ENCODE results near the gene ALPG. TPM values are rescaled to one million over a fixed set of nuclear protein-coding genes. Genes with fewer than 3 reads are reported as not detected.

The ALPG gene
- total RNA-seq, 4 donors from 2014 or later: not detected

GRCh38 chr2:232434563-232435374 is 28.1 kb downstream of the ALPG start:
- no peak for TF ChIP-seq CTCF (IDR thresholded peaks at IDR 0.05)
- DNase-seq (ENCODE audit: low spot score): no peak
- no peak for ATAC-seq (ENCODE audit: low FRiP score)

- no peak for TF ChIP-seq CTCF (IDR thresholded peaks at IDR 0.05)
- ATAC-seq (ENCODE audit: low FRiP score) (no peak), DNase-seq (ENCODE audit: low spot score) (no peak)
Observed at GRCh38 chr2:232435375-232435648, 28.7 kb downstream of the ALPG start.

GRCh38 chr2:232435805-232436204 is 29.2 kb downstream of the ALPG start:
- TF ChIP-seq CTCF (IDR thresholded peaks at IDR 0.05): no peak
- DNase-seq (ENCODE audit: low spot score): no peak
- no peak for ATAC-seq (ENCODE audit: low FRiP score)

GRCh38 chr2:232436381-232437194 is 29.9 kb downstream of the ALPG start:
- ATAC-seq (ENCODE audit: low FRiP score) (no peak), DNase-seq (ENCODE audit: low spot score) (no peak)
- TF ChIP-seq CTCF (IDR thresholded peaks at IDR 0.05): no peak

- TF ChIP-seq CTCF (IDR thresholded peaks at IDR 0.05): no peak
- ATAC-seq (ENCODE audit: low FRiP score): no peak
- no peak for DNase-seq (ENCODE audit: low spot score)
Observed at GRCh38 chr2:232437195-232437571, 30.5 kb downstream of the ALPG start.

- TF ChIP-seq CTCF (IDR thresholded peaks at IDR 0.05): no peak
- no peak for ATAC-seq (ENCODE audit: low FRiP score)
Observed at GRCh38 chr2:232438091-232438490, 31.4 kb downstream of the ALPG start.

More at GRCh38 chr2:232438091-232438490, 31.4 kb downstream of the ALPG start:
- no peak for DNase-seq (ENCODE audit: low spot score)

Measured in omental fat pad (tissue), 4 donors.